Muscle of arm (tissue), 12 donors: ENCODE results near the gene SON. TPM values are rescaled to one million over a fixed set of nuclear protein-coding genes. Genes with fewer than 3 reads are reported as not detected.

Experiments
- polyA plus RNA-seq, 12 donors: library from polyadenylated mRNA; unstranded; fragments of 120-200 nt; gene quantifications; one replicate each; pipeline ENCODE4 v1.2.1, GENCODE V29; 2013; ENCODE audit not compliant: insufficient read length in 12 of 12

The SON gene
- polyA plus RNA-seq, 12 donors, result 87.6 to 316 (median 231) TPM

Other genes starting within 250 kb of the SON start
- 10 to 100 TPM in 11 of 12 donors, not detected in 1; 15.3 to 29.6 (median 25.7) TPM for gene IFNAR1, start 218.1 kb upstream of the SON start, polyA plus RNA-seq
- gene IFNGR2, start 139.6 kb upstream of the SON start, polyA plus RNA-seq, result 10 to 100 TPM in 11 of 12 donors, not detected in 1; 49.3 to 90.4 (median 54.2) TPM
- 10 to 100 TPM in 11 of 12 donors, not detected in 1; 20.0 to 49.1 (median 25.4) TPM for gene TMEM50B, start 63.1 kb upstream of the SON start, polyA plus RNA-seq
- gene DNAJC28, start 51.3 kb upstream of the SON start, polyA plus RNA-seq, result 1 to 10 TPM in 10 of 12 donors, not detected in 2; 2.3 to 4.4 (median 3.3) TPM
- 100 to 1,000 TPM in 1 of 12 donors, 10 to 100 TPM in 10, not detected in 1; 42.7 to 129 (median 57.8) TPM for gene GART, start 921 bp upstream of the SON start, polyA plus RNA-seq
- 10 to 100 TPM in 11 of 12 donors, not detected in 1; 19.3 to 34.6 (median 22.9) TPM for gene DONSON, start 45.6 kb downstream of the SON start, polyA plus RNA-seq
- 10 to 100 TPM in 11 of 12 donors, not detected in 1; 27.8 to 58.8 (median 39.4) TPM for gene CRYZL1, start 98.7 kb downstream of the SON start, polyA plus RNA-seq
- gene ITSN1, start 99.5 kb downstream of the SON start, polyA plus RNA-seq, result 10 to 100 TPM in 11 of 12 donors, not detected in 1; 29.8 to 65.1 (median 37.2) TPM